ENCODE results near the gene RWDD4.
"Not testable (repeated sequence)": the region's sequence is repeated elsewhere in the genome, so short reads cannot be mapped to it uniquely, and the experiment has no call there.

RWDD4 gene

DNA sequence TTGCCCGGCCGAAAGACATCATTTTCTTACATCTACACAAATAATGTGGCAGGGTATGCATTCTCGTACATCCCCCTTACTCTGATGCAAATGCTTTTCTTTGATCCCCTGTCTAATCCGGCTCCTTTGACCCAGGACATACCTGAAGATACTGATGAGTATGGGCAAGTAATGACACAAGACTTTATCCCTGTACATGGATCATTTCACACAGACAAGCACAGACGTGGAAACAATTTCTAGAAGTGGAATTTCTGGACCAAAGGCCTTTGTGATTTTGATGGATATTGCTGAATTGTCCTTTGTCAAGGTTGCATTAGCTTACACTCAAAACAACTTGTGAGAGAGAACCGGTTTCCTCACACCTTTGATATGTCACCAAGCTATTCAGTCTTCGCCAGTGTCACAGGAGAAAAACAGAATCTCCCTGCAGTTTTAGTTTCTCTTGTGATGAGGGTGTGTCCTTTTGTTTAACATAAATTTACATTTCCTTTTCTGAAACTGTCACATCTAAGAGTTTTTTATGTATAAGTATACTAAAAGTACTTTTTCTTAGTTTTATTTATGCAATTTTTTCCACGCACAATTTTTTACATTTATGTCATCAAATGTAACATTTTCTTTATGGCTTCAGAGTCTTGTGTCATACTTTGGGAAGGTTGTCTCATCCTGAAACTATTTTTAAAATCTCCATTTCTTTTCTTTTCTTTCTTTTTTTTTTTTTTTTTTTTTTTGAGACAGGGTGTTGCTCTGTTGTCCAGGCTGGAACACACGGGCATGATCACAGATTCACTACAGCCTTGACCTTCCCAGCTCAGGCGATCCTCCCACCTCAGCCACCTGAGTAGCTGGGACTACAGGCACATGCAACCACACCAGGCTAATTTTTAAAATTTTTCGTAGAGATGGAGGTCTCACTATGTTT lies 25.2 kb downstream of the RWDD4 start:
- DNase-seq (ENCODE audit: low spot score) (no peak), ATAC-seq (ENCODE audit: low read depth) (no peak)
- Histone ChIP-seq H3K4me3 (ENCODE audit: severe bottlenecking) (no peak overlapping the region), H3K27me3 (ENCODE audit: insufficient read depth, poor library complexity, severe bottlenecking) (no peaks in the 10 kb centered on the region), H3K9me3 (ENCODE audit: severe bottlenecking) (no peaks in the 10 kb centered on the region), H3K36me3 (ENCODE audit: low read depth) (no peaks in the 10 kb centered on the region), H3K4me1 (ENCODE audit: insufficient read depth, poor library complexity, severe bottlenecking) (peaks cover 22% of the 10 kb centered on the region), H3K27ac (ENCODE audit: poor library complexity, severe bottlenecking) (no peak overlapping the region)
- no peak for TF ChIP-seq CTCF (IDR thresholded peaks at IDR 0.05; ENCODE audit: poor library complexity, severe bottlenecking)

DNA sequence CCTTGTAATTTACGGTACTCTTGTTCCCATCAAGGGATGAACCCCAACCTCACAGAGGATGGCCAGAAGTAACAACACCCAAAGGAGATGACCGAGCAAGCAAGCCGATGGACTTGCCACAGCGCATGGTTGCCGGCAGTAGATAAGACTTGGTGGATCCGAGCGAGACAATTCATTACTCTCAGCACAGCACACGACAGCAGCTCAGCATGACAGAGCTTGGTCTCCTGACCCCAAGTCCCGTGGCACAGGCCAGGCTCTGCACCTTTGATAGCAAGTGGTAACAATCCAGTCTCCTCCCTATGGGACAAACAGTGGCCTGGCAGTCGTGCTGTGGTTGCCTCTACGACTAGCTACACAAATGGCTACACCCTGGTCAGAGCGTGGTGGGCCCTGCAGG lies 26.3 kb downstream of the RWDD4 start:
- Histone ChIP-seq H3K27ac (ENCODE audit: poor library complexity, severe bottlenecking) (no peak overlapping the region), H3K27me3 (ENCODE audit: insufficient read depth, poor library complexity, severe bottlenecking) (no peaks in the 10 kb centered on the region), H3K4me1 (ENCODE audit: insufficient read depth, poor library complexity, severe bottlenecking) (peaks cover 14% of the 10 kb centered on the region), H3K9me3 (ENCODE audit: severe bottlenecking) (no peaks in the 10 kb centered on the region), H3K4me3 (ENCODE audit: severe bottlenecking) (no peak overlapping the region), H3K36me3 (ENCODE audit: low read depth) (no peaks in the 10 kb centered on the region)
- no peak for TF ChIP-seq CTCF (IDR thresholded peaks at IDR 0.05; ENCODE audit: poor library complexity, severe bottlenecking)
- DNase-seq (ENCODE audit: low spot score): no peak
- ATAC-seq (ENCODE audit: low read depth): no peak

- no peak for DNase-seq (ENCODE audit: low spot score)
- no peaks in the 10 kb centered on the region for H3K36me3 ChIP-seq (ENCODE audit: low read depth)
- H3K27ac ChIP-seq (ENCODE audit: poor library complexity, severe bottlenecking): no peak overlapping the region
- H3K27me3 ChIP-seq (ENCODE audit: insufficient read depth, poor library complexity, severe bottlenecking): no peaks in the 10 kb centered on the region
- no peaks in the 10 kb centered on the region for H3K9me3 ChIP-seq (ENCODE audit: severe bottlenecking)
- no peak for TF ChIP-seq CTCF (IDR thresholded peaks at IDR 0.05; ENCODE audit: poor library complexity, severe bottlenecking)
- peaks cover 4% of the 10 kb centered on the region for H3K4me1 ChIP-seq (ENCODE audit: insufficient read depth, poor library complexity, severe bottlenecking)
- H3K4me3 ChIP-seq (ENCODE audit: severe bottlenecking): no peak overlapping the region
- no peak for ATAC-seq (ENCODE audit: low read depth)
Observed at GRCh38 chr4:183631577-183632198, 27.3 kb downstream of the RWDD4 start.

DNA sequence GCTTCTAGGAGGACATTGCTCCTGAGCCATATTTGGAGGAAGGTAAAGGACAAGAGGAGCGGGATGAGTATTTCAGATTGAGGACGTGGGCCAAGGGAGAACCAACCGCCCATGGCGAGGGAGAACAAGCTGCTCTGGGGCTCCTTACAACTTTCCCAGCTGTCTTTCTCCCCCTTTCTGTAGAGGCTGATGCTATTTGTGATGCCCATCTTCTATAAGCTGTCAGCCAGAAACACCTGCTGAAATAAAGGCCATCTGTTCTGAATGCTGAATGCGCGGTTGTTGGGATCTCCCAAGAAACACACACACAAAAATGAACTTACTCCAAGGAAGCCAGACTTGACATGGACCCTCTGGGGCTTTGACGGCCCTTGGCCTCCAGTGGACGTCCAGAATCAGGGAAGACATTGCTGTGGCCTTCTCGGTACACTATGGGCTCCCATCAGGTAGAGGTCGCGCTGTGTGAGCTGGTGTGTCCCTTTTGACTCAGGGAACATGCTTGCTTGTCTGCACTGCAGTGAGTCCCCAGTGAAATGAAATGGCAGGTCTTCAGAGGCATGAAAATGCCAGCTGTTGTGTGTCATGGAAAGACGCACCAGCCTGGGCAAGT lies 30.9 kb downstream of the RWDD4 start:
- DNase-seq (ENCODE audit: low spot score): no peak
- ATAC-seq (ENCODE audit: low read depth): no peak
- Histone ChIP-seq H3K4me1 (ENCODE audit: insufficient read depth, poor library complexity, severe bottlenecking) (no peaks in the 10 kb centered on the region), H3K27ac (ENCODE audit: poor library complexity, severe bottlenecking) (no peak overlapping the region), H3K27me3 (ENCODE audit: insufficient read depth, poor library complexity, severe bottlenecking) (no peaks in the 10 kb centered on the region), H3K36me3 (ENCODE audit: low read depth) (no peaks in the 10 kb centered on the region), H3K9me3 (ENCODE audit: severe bottlenecking) (no peaks in the 10 kb centered on the region), H3K4me3 (ENCODE audit: severe bottlenecking) (no peak overlapping the region)
- TF ChIP-seq CTCF (IDR thresholded peaks at IDR 0.05; ENCODE audit: poor library complexity, severe bottlenecking): no peak

DNA sequence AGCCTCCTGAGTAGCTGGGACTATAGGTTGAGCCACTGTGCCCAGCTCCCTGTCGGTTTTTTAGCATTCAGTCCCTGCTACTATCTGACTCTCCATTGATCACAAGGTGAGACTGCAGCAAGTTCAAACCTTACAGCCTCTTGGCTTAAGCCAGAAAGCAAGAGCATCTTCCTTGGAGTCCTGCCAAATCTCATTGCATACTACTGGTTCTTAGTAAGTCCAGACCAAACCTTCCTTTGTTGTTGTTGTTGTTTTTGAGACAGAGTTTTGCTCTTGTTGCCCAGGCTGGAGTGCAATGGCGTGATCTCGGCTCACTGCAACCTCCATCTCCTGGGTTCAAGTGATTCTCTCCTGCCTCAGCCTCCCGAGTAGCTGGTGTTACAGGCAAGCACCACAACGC lies 31.7 kb downstream of the RWDD4 start:
- not testable (repeated sequence) for H3K4me1 ChIP-seq (ENCODE audit: insufficient read depth, poor library complexity, severe bottlenecking); H3K27ac ChIP-seq (ENCODE audit: poor library complexity, severe bottlenecking); H3K4me3 ChIP-seq (ENCODE audit: severe bottlenecking); H3K36me3 ChIP-seq (ENCODE audit: low read depth); ATAC-seq (ENCODE audit: low read depth); DNase-seq (ENCODE audit: low spot score); H3K9me3 ChIP-seq (ENCODE audit: severe bottlenecking); H3K27me3 ChIP-seq (ENCODE audit: insufficient read depth, poor library complexity, severe bottlenecking)
